Adrenal gland (tissue), 5 donors: ENCODE measurements around the gene AQP2.

Source experiments
- POLR2A ChIP-seq, 2 donors: fragments of 450-650 bp; IDR thresholded peaks; one replicate each; pipeline ENCODE4 v1.6.1; 2017; ENCODE audit warnings: antibody characterized with exemption in 2 of 2, mild to moderate bottlenecking in 2 of 2, moderate library complexity in 1 of 2
- TF ChIP-seq, protein P1 (sequence below), 6 experiments: fragments of 450-650 bp in 4 of 6; fragments of 200-600 bp in 2 of 6; sonication (generic) in 1 of 6; IDR thresholded peaks; 1 replicate in 5 of 6; 2 replicates in 1 of 6; pipeline versions ENCODE4 v1.5.1 to v1.8.0; 2016 to 2021; ENCODE audit warnings: antibody characterized with exemption in 6 of 6, mild to moderate bottlenecking in 2 of 6, moderate library complexity in 1 of 6
- donor health status: DM: no; HTN: no; CAD: no.

DNA sequence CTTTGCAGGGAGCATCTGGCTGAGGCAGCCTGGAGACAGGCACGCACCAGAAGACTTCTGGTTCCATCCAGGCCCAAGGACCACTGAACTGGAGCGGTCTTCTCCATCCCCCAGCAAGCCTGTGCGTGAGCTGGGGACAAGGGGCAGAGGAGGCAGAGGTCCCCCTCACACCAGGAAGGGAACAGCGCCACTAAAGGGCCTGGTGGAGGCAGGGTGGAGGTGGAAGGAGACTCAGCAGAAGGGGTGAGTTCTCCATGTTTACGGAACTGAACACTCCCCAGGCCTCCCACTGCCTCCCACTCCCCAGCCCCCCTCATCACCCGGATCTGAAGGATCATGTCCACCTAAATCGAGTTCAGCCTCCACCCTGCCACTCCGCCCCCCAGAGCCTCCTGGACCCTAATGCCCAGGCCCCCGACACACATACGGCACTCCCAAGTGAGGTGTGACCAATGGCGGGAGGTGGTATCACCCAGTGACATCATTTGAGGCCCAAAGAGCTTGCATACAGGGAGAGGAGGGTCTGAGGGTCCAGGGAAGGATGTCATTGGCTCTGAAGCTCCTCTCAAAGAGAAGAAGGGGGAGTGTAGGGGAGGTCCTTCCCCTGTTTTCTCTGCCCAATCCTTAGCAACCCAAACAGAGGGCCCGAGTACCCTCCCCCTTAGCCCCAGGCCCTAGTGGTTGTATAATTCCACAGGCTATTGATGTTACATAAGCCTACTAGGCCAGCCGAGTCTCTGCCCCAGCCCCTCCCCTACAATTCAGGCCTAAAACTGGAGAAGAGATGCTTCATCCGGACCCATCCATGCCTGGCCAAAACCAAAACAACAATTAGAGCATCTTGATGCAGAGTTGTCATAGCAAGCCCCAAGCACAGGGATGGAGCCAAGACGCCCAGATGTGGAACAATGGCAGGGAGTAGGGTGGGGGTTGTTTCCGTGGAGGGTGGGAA, 47.9 kb upstream of the AQP2 start:
- TF ChIP-seq, protein P1, sequence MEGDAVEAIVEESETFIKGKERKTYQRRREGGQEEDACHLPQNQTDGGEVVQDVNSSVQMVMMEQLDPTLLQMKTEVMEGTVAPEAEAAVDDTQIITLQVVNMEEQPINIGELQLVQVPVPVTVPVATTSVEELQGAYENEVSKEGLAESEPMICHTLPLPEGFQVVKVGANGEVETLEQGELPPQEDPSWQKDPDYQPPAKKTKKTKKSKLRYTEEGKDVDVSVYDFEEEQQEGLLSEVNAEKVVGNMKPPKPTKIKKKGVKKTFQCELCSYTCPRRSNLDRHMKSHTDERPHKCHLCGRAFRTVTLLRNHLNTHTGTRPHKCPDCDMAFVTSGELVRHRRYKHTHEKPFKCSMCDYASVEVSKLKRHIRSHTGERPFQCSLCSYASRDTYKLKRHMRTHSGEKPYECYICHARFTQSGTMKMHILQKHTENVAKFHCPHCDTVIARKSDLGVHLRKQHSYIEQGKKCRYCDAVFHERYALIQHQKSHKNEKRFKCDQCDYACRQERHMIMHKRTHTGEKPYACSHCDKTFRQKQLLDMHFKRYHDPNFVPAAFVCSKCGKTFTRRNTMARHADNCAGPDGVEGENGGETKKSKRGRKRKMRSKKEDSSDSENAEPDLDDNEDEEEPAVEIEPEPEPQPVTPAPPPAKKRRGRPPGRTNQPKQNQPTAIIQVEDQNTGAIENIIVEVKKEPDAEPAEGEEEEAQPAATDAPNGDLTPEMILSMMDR (IDR thresholded peaks at IDR 0.05): no peak
- TF ChIP-seq POLR2A (IDR thresholded peaks at IDR 0.05): no peak
